Kidney epithelial cell (primary cell): ENCODE results near the gene MMP24. TPM values are rescaled to one million over a fixed set of nuclear protein-coding genes. Genes with fewer than 3 reads are reported as not detected.

Experiments
- DNase-seq: peaks from one replicate; pipeline ENCODE4 v3.0.0-alpha.2; 2010; ENCODE audit warnings: low read depth
- H3K27me3 ChIP-seq: 2 replicates; pipeline ENCODE4 v1.6.0; 2011; ENCODE audit warnings: low read length; ENCODE audit not compliant: control insufficient read depth, insufficient read depth
- H3K36me3 ChIP-seq: 2 replicates; pipeline ENCODE4 v1.5.1; 2011; ENCODE audit warnings: low read length; ENCODE audit not compliant: control insufficient read depth, insufficient read depth
- H3K4me3 ChIP-seq: 2 replicates; pipeline ENCODE4 v1.5.1; 2011; ENCODE audit warnings: low read depth, mild to moderate bottlenecking, control low read depth, low read length
- total RNA-seq: library from RNA; depleted of rRNA; stranded (reverse); fragments of >200 nt; gene quantifications from 2 replicates; pipeline ENCODE4 v1.2.3, GENCODE V29; 2015
- TF ChIP-seq, protein P1 (sequence below): IDR thresholded peaks from 2 replicates; pipeline ENCODE4 v1.5.1; 2011; ENCODE audit warnings: mild to moderate bottlenecking, moderate library complexity, low read length, control low read depth, inconsistent platforms; ENCODE audit not compliant: insufficient read depth, poor library complexity, severe bottlenecking

MMP24 gene
- total RNA-seq, 1 donor from 2014 or later, result 6.9 TPM

- TF ChIP-seq, protein P1, sequence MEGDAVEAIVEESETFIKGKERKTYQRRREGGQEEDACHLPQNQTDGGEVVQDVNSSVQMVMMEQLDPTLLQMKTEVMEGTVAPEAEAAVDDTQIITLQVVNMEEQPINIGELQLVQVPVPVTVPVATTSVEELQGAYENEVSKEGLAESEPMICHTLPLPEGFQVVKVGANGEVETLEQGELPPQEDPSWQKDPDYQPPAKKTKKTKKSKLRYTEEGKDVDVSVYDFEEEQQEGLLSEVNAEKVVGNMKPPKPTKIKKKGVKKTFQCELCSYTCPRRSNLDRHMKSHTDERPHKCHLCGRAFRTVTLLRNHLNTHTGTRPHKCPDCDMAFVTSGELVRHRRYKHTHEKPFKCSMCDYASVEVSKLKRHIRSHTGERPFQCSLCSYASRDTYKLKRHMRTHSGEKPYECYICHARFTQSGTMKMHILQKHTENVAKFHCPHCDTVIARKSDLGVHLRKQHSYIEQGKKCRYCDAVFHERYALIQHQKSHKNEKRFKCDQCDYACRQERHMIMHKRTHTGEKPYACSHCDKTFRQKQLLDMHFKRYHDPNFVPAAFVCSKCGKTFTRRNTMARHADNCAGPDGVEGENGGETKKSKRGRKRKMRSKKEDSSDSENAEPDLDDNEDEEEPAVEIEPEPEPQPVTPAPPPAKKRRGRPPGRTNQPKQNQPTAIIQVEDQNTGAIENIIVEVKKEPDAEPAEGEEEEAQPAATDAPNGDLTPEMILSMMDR, result no peak
- H3K36me3 ChIP-seq, result peaks cover 2% of the 10 kb centered on the region
- no peak overlapping the region for H3K4me3 ChIP-seq
- H3K27me3 ChIP-seq, result no peaks in the 10 kb centered on the region
- DNase-seq, result no peak
These were observed 47.1 kb downstream of the MMP24 start for GRCh38 chr20:35273449-35274171.

- Histone ChIP-seq H3K4me3 (no peak overlapping the region), H3K36me3 (peaks cover 5% of the 10 kb centered on the region), H3K27me3 (no peaks in the 10 kb centered on the region)
- DNase-seq, result no peak
- TF ChIP-seq, protein P1, result no peak
These were observed 47.9 kb downstream of the MMP24 start for GRCh38 chr20:35274172-35275092.

- DNase-seq, result no peak
- Histone ChIP-seq H3K4me3 (no peak overlapping the region), H3K27me3 (no peaks in the 10 kb centered on the region), H3K36me3 (peaks cover 8% of the 10 kb centered on the region)
- TF ChIP-seq, protein P1, result no peak
These were observed 49.3 kb downstream of the MMP24 start for GRCh38 chr20:35275741-35276251.

GRCh38 chr20:35276408-35276807 lies 49.9 kb downstream of the MMP24 start:
- peaks cover 8% of the 10 kb centered on the region for H3K36me3 ChIP-seq

GRCh38 chr20:35277127-35277526 lies 50.6 kb downstream of the MMP24 start:
- Histone ChIP-seq H3K4me3 (peak overlapping the region; percentile 78), H3K27me3 (no peaks in the 10 kb centered on the region), H3K36me3 (peaks cover 8% of the 10 kb centered on the region)
- no peak for DNase-seq
- TF ChIP-seq, protein P1, result no peak

More at GRCh38 chr20:35276408-35276807, 49.9 kb downstream of the MMP24 start:
- Histone ChIP-seq H3K4me3 (no peak overlapping the region), H3K27me3 (no peaks in the 10 kb centered on the region)
- TF ChIP-seq, protein P1, result no peak
- DNase-seq, result no peak
